ENCODE data around the gene NDUFV3. TPM values are rescaled to one million over a fixed set of nuclear protein-coding genes. Genes with fewer than 3 reads are reported as not detected.

NDUFV3 gene
- polyA plus RNA-seq, 1 donor (not counting 4 experiments of a cell fraction or from before 2014, with no cell fraction given), result 28.9 TPM

DNA sequence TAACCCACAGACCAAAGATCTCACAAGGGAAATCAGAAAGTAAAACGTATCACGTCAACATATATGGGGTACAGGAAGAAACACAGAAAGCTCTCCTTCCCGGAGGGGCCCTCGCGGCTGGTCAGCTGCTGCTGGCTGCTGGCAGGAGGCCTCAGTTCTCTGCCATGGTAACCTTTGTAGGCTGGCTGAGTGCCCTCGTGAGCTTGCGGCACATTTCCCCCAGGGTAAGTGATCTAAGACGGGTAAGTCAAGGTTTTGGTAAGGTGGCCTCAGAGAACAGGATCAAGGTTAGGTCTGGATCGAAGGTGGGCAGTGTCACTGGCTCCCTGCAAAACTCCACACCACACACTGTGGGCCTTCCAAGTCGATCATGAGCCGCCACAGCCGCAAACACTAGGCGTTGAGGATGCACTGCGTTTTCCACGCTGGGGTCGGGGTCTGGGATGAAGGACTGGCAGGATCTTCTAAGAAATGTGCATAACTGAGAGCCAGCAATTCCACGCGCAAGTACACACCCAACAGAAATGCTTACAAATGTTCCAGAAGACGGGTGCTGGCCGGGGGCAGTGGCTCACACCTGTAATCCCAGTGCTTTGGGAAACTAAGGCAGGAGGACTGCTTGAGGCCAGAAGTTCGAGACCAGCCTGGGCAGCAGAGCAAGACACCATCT is 47.7 kb upstream of the NDUFV3 start:
- H4K20me1 ChIP-seq (ENCODE audit: control insufficient read depth, extremely low read depth, insufficient read depth, low read length), result peaks cover 29% of the 10 kb centered on the region
- H3K9ac ChIP-seq (ENCODE audit: control insufficient read depth, extremely low read depth, insufficient read depth, low read length), result no peak overlapping the region
- H3K9me3 ChIP-seq (ENCODE audit: control insufficient read depth, low read depth, low read length), result no peaks in the 10 kb centered on the region
- no peaks in the 10 kb centered on the region for H3K9me1 ChIP-seq (ENCODE audit: control insufficient read depth, extremely low read depth, insufficient read depth, low read length)
- TF ChIP-seq CTCF (optimal IDR thresholded peaks at IDR 0.05 in 1 of 3, IDR thresholded peaks at IDR 0.05 in 1 of 3, conservative IDR thresholded peaks at IDR 0.05 in 1 of 3; ENCODE audit: extremely low read depth in 1 of 3, insufficient read depth in 2 of 3, low read length in 3 of 3) (no peak), EZH2 (IDR thresholded peaks at IDR 0.05; ENCODE audit: low read length) (no peak)
- no peak overlapping the region for H3K4me2 ChIP-seq (ENCODE audit: control insufficient read depth, extremely low read depth, insufficient read depth, low read depth, low read length)
- no peaks in the 10 kb centered on the region for H3K4me1 ChIP-seq (ENCODE audit: control insufficient read depth, extremely low read depth, insufficient read depth, low read length)
- H3K27me3 ChIP-seq (ENCODE audit: control insufficient read depth, extremely low read depth, insufficient read depth, low read length), result no peaks in the 10 kb centered on the region
- no peak overlapping the region for H3K27ac ChIP-seq (ENCODE audit: control insufficient read depth, insufficient read depth, low read length)
- no peak for DNase-seq (ENCODE audit: low read depth, low spot score)
- FAIRE-seq, result no peak
- peaks cover 38 to 48% of the 10 kb centered on the region in 2 experiments for H3K36me3 ChIP-seq (ENCODE audit: control insufficient read depth in 2 of 2, extremely low read depth in 1 of 2, insufficient read depth in 2 of 2, low read length in 2 of 2)
- H3K4me3 ChIP-seq (ENCODE audit: control insufficient read depth in 2 of 3, extremely low read depth in 1 of 3, insufficient read depth in 2 of 3, low read depth in 1 of 3, low read length in 3 of 3), result no peak overlapping the region
- dilution Hi-C loops (cut with MboI; ENCODE audit: extremely low pct_ligation_motif_present, low sequenced_read_pairs), result no loop called here
- no peak overlapping the region for H2AFZ ChIP-seq (ENCODE audit: control insufficient read depth, low read length)
- H3K79me2 ChIP-seq (ENCODE audit: control insufficient read depth, insufficient read depth, low read length), result peaks cover 55% of the 10 kb centered on the region

DNA sequence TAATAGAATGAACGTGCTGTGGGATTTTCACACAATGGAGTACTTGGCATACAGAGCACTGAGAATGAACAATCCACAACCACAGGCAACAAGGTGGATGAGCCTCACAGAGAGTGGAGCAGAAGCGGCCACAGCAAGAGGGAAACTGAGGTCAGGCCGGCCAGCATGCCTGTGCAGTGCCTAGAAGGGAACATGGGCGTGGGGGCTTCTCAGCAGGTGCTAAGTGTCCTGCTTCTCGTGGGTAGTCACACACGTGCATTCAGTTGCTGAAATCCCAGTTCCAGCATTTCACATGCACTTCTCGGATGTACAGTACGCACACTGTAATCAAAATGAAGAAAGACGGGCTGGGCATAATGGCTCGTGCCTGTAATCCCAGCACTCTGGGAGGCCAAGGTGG is 46.9 kb upstream of the NDUFV3 start:
- DNase-seq (ENCODE audit: low read depth, low spot score) (no peak), FAIRE-seq (no peak)
- H3K4me3 ChIP-seq (ENCODE audit: control insufficient read depth in 2 of 3, extremely low read depth in 1 of 3, insufficient read depth in 2 of 3, low read depth in 1 of 3, low read length in 3 of 3), result no peak overlapping the region
- no peak overlapping the region for H2AFZ ChIP-seq (ENCODE audit: control insufficient read depth, low read length)
- dilution Hi-C loops (cut with MboI; ENCODE audit: extremely low pct_ligation_motif_present, low sequenced_read_pairs), result no loop called here
- H3K9me3 ChIP-seq (ENCODE audit: control insufficient read depth, low read depth, low read length), result no peaks in the 10 kb centered on the region
- H3K4me1 ChIP-seq (ENCODE audit: control insufficient read depth, extremely low read depth, insufficient read depth, low read length), result no peaks in the 10 kb centered on the region
- H3K36me3 ChIP-seq (ENCODE audit: control insufficient read depth in 2 of 2, extremely low read depth in 1 of 2, insufficient read depth in 2 of 2, low read length in 2 of 2), result peaks cover 35 to 46% of the 10 kb centered on the region in 2 experiments
- H3K9ac ChIP-seq (ENCODE audit: control insufficient read depth, extremely low read depth, insufficient read depth, low read length), result no peak overlapping the region
- TF ChIP-seq CTCF (optimal IDR thresholded peaks at IDR 0.05 in 1 of 3, IDR thresholded peaks at IDR 0.05 in 1 of 3, conservative IDR thresholded peaks at IDR 0.05 in 1 of 3; ENCODE audit: extremely low read depth in 1 of 3, insufficient read depth in 2 of 3, low read length in 3 of 3) (no peak), EZH2 (IDR thresholded peaks at IDR 0.05; ENCODE audit: low read length) (no peak)
- H4K20me1 ChIP-seq (ENCODE audit: control insufficient read depth, extremely low read depth, insufficient read depth, low read length), result peaks cover 23% of the 10 kb centered on the region
- no peak overlapping the region for H3K4me2 ChIP-seq (ENCODE audit: control insufficient read depth, extremely low read depth, insufficient read depth, low read depth, low read length)
- H3K9me1 ChIP-seq (ENCODE audit: control insufficient read depth, extremely low read depth, insufficient read depth, low read length), result no peaks in the 10 kb centered on the region
- no peaks in the 10 kb centered on the region for H3K27me3 ChIP-seq (ENCODE audit: control insufficient read depth, extremely low read depth, insufficient read depth, low read length)
- peaks cover 58% of the 10 kb centered on the region for H3K79me2 ChIP-seq (ENCODE audit: control insufficient read depth, insufficient read depth, low read length)
- no peak overlapping the region for H3K27ac ChIP-seq (ENCODE audit: control insufficient read depth, insufficient read depth, low read length)
